Trophoblast cell (in vitro differentiated cells and primary cell): ENCODE data around the gene FAM234B.

Experiments used
- DNase-seq, 2 donors: peaks; one replicate each; pipeline ENCODE4 v3.0.0-alpha.2; 2016
- H2AFZ ChIP-seq: 2 replicates; pipeline ENCODE4 v1.6.1; 2013; ENCODE audit warnings: low read length, moderate library complexity, mild to moderate bottlenecking; ENCODE audit not compliant: insufficient read depth, poor library complexity
- H2AK5ac ChIP-seq: 2 replicates; pipeline ENCODE4 v1.6.1; 2013; ENCODE audit warnings: mild to moderate bottlenecking, low read length
- H2BK120ac ChIP-seq: 2 replicates; pipeline ENCODE4 v1.6.1; 2013; ENCODE audit warnings: low read length, mild to moderate bottlenecking, moderate library complexity; ENCODE audit not compliant: insufficient read depth, poor library complexity
- H2BK12ac ChIP-seq: 2 replicates; pipeline ENCODE4 v1.6.1; 2013; ENCODE audit warnings: mild to moderate bottlenecking, low read length, moderate library complexity
- H2BK5ac ChIP-seq: 2 replicates; pipeline ENCODE4 v1.6.1; 2013; ENCODE audit warnings: low read length, low read depth, moderate library complexity, mild to moderate bottlenecking; ENCODE audit not compliant: poor library complexity
- H3K14ac ChIP-seq: 2 replicates; pipeline ENCODE4 v1.6.1; 2013; ENCODE audit warnings: mild to moderate bottlenecking, low read length
- H3K18ac ChIP-seq: 2 replicates; pipeline ENCODE4 v1.6.1; 2013; ENCODE audit warnings: mild to moderate bottlenecking, low read length
- H3K23ac ChIP-seq: 2 replicates; pipeline ENCODE4 v1.6.1; 2013; ENCODE audit warnings: low read length
- H3K27ac ChIP-seq: 2 replicates; pipeline ENCODE4 v1.5.1; 2013; ENCODE audit warnings: low read depth, mild to moderate bottlenecking, inconsistent platforms, low read length, moderate library complexity
- H3K27me3 ChIP-seq: 2 replicates; pipeline ENCODE4 v1.6.1; 2013; ENCODE audit warnings: inconsistent platforms, mild to moderate bottlenecking, low read length, moderate library complexity; ENCODE audit not compliant: insufficient read depth
- H3K36me3 ChIP-seq, 2 experiments: 1 replicate in 1 of 2; 2 replicates in 1 of 2; pipeline ENCODE4 v1.6.1; 2013; ENCODE audit warnings: low read length in 2 of 2, mild to moderate bottlenecking in 2 of 2, moderate library complexity in 1 of 2; ENCODE audit not compliant: insufficient read depth in 2 of 2, control insufficient read depth in 1 of 2
- H3K4ac ChIP-seq: 2 replicates; pipeline ENCODE4 v1.6.1; 2013; ENCODE audit warnings: low read depth, mild to moderate bottlenecking, low read length, moderate library complexity
- H3K4me1 ChIP-seq, 2 experiments: 1 replicate in 1 of 2; 2 replicates in 1 of 2; pipeline ENCODE4 v1.6.1; 2013; ENCODE audit warnings: low read length in 2 of 2, mild to moderate bottlenecking in 2 of 2, moderate library complexity in 1 of 2; ENCODE audit not compliant: insufficient read depth in 2 of 2, control insufficient read depth in 1 of 2
- H3K4me2 ChIP-seq: 2 replicates; pipeline ENCODE4 v1.6.1; 2013; ENCODE audit warnings: inconsistent platforms, mild to moderate bottlenecking, low read length, moderate library complexity
- H3K4me3 ChIP-seq: 2 replicates; pipeline ENCODE4 v1.5.1; 2013; ENCODE audit warnings: mild to moderate bottlenecking, low read depth, low read length, inconsistent platforms
- H3K79me1 ChIP-seq: one replicate; pipeline ENCODE4 v1.6.1; 2013; ENCODE audit warnings: low read length
- H3K79me2 ChIP-seq: 2 replicates; pipeline ENCODE4 v1.6.1; 2013; ENCODE audit warnings: low read length, mild to moderate bottlenecking; ENCODE audit not compliant: control insufficient read depth, insufficient read depth, poor library complexity
- H3K9ac ChIP-seq: 2 replicates; pipeline ENCODE4 v1.6.1; 2013; ENCODE audit warnings: mild to moderate bottlenecking, low read length
- H3K9me3 ChIP-seq: 2 replicates; pipeline ENCODE4 v1.6.1; 2013; ENCODE audit warnings: low read depth, mild to moderate bottlenecking, control low read depth, inconsistent platforms, low read length; ENCODE audit not compliant: insufficient read depth
- H4K12ac ChIP-seq: 2 replicates; pipeline ENCODE4 v1.6.1; 2013; ENCODE audit warnings: low read depth, mild to moderate bottlenecking, low read length, moderate library complexity
- H4K8ac ChIP-seq: 2 replicates; pipeline ENCODE4 v1.6.1; 2013; ENCODE audit warnings: low read depth, mild to moderate bottlenecking, low read length, moderate library complexity
- H4K91ac ChIP-seq: one replicate; pipeline ENCODE4 v1.6.1; 2013; ENCODE audit warnings: low read depth, mild to moderate bottlenecking, low read length, moderate library complexity
- WGBS: extraction: QIAGEN DNeasy Blood & Tissue Kit; methylation state at CpG from one replicate; pipeline ENCODE4 v1.1.7; 2013; ENCODE audit warnings: missing lambda C conversion rate; ENCODE audit not compliant: insufficient read length, insufficient coverage; ENCODE audit errors: extremely low coverage; 5-methylcytosine and 5-hydroxymethylcytosine counted together

Gene FAM234B

DNA sequence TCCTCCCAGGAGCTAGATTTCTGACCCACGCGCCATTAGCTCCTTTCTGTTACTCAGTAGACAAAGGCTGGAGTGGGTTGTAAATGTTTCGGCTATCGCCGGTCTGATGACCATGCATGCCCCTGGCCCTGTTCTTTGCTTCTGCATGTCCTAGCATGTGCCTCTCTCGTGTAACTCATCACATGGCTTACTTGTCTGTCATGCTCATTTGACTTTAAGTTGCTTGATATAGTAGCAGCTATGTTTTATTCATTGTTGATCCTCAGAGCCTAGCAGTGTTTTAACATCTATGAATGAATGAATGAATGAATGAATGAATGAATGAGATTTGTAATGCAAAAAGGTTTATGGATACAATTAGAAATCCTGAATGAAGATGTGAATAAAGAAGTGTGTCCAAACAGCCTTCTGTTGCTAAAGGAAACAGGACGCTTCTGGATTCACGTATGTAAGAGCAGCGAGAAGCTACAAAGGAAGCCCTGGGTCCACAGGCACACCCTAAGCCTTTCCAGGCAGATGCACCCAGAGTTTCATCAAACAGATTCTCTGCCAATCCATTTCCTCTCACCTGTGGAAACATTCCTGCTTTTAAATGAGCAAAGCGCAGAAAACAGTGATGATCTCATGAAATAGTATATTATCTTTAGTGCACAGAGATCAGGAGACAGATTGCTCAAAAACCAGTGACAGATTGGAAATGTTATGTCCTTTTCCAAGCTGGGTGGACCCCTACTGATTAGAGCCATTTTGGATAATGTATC is 55.8 kb downstream of the FAM234B start:
- DNase-seq, result peak in 1 of 2 donors; percentile 55
- Histone ChIP-seq H3K4me1 (peaks cover 20 to 35% of the 10 kb centered on the region in 2 experiments), H4K91ac (peak overlapping the region; percentile 59), H3K36me3 (no peaks in the 10 kb centered on the region), H3K79me2 (peaks cover 3% of the 10 kb centered on the region), H3K27me3 (no peaks in the 10 kb centered on the region), H3K23ac (no peak overlapping the region), H3K4ac (no peak overlapping the region), H2BK120ac (peak overlapping the region; percentile 84), H4K12ac (no peak overlapping the region), H2AFZ (peak overlapping the region; percentile 17), H2BK5ac (peak overlapping the region; percentile 58), H3K18ac (peak overlapping the region; percentile 33), H2BK12ac (peak overlapping the region; percentile 79), H3K9me3 (peaks cover 4% of the 10 kb centered on the region), H3K79me1 (peaks cover 33% of the 10 kb centered on the region), H3K9ac (no peak overlapping the region), H2AK5ac (peak overlapping the region; percentile 48), H3K14ac (peak overlapping the region; percentile 26), H4K8ac (no peak overlapping the region), H3K4me2 (no peak overlapping the region), H3K27ac (peak overlapping the region; percentile 68), H3K4me3 (no peak overlapping the region)
- no CpG with 5 or more reads among the region's 10 CpGs for WGBS

DNA sequence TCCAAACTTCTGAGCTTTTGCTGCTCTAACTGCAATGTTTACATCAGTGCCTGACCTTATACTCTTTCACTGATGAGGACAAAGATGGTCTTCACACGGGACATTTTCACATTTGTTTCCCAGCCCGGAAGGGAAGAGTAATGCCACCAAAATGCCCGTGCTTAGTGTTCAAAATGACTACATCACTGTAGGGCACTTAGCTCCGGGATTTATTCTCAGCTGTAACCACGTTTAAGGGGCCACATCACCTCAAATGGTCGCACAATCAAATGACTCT is 56.4 kb downstream of the FAM234B start:
- Histone ChIP-seq H3K9me3 (peaks cover 4% of the 10 kb centered on the region), H4K91ac (peak overlapping the region; percentile 80), H3K79me1 (peaks cover 33% of the 10 kb centered on the region), H2BK5ac (peak overlapping the region; percentile 42), H3K23ac (peak overlapping the region; percentile 17), H4K8ac (peak overlapping the region; percentile 25), H2AK5ac (peak overlapping the region; percentile 5), H3K27ac (peak overlapping the region; percentile 68), H2BK12ac (peak overlapping the region; percentile 48), H4K12ac (peak overlapping the region; percentile 27), H3K4me1 (peaks cover 20 to 35% of the 10 kb centered on the region in 2 experiments), H3K14ac (peak overlapping the region; percentile 38), H3K27me3 (no peaks in the 10 kb centered on the region), H3K4me2 (peak overlapping the region; percentile 35), H3K79me2 (peaks cover 3% of the 10 kb centered on the region), H3K18ac (no peak overlapping the region), H2BK120ac (peak overlapping the region; percentile 70), H3K4ac (peak overlapping the region; percentile 29), H3K4me3 (no peak overlapping the region), H2AFZ (no peak overlapping the region), H3K36me3 (no peaks in the 10 kb centered on the region), H3K9ac (no peak overlapping the region)
- no peak for DNase-seq
- no CpG with 5 or more reads among the region's 6 CpGs for WGBS

DNA sequence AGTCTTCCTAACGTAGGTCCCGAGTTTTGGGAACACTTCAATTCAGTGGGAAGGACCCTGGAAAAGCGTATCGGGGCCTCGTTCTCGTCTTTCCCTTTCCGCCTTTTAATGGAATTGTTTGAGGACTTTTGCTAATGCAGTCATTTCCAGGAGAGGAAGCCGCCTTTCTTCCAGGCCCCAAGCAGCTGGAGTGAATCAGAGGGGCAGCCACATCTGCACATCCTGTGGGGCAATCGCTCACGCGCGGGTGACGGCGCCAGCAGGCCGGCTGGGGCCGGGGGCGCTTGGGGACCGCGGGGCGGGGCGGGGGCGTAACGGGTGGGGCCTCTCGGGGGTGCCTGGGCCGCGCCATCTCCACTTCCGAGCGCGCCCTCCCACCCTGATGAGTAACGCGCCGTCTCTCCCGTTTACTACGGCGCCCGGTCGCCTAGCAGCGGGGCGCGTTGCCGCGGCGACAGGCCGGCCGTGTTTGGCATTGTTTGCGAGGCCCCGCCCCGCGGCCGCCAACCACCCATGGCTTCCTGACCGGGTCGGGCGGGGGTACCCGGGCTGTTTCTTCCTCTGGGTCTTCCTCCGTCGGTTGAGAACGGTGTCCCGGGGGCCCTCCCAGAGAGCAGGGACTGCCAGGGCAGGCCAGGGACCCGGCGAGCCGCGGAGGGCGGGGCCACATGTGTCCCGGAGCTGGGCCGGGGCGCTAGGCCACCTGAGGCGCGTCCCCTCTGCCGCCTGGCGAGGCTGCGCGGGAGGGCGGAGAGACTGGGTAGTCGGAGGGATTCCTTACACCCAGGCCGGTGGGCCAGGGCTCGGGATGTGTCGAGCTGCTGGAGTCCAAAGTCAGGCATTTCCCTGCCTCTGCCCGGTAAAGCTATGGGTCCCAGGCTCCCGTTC is 56.9 kb downstream of the FAM234B start:
- DNase-seq, result peak; percentile 96
- no peaks in the 10 kb centered on the region for H3K27me3 ChIP-seq
- peak overlapping the region; percentile 97 for H4K8ac ChIP-seq
- H3K14ac ChIP-seq, result peak overlapping the region; percentile 97
- H3K23ac ChIP-seq, result peak overlapping the region; percentile 17
- peak overlapping the region; percentile 97 for H2BK120ac ChIP-seq
- H2BK12ac ChIP-seq, result peak overlapping the region; percentile 86
- no peaks in the 10 kb centered on the region for H3K36me3 ChIP-seq
- peak overlapping the region; percentile 99 for H4K91ac ChIP-seq
- H3K18ac ChIP-seq, result peak overlapping the region; percentile 95
- peak overlapping the region; percentile 71 for H3K4me2 ChIP-seq
- H3K4me3 ChIP-seq, result peak overlapping the region; percentile 72
- peaks cover 3% of the 10 kb centered on the region for H3K79me2 ChIP-seq
- H3K4ac ChIP-seq, result peak overlapping the region; percentile 65
- H2AK5ac ChIP-seq, result peak overlapping the region; percentile 73
- no CpG with 5 or more reads among the region's 79 CpGs for WGBS
- peak overlapping the region; percentile 82 for H3K9ac ChIP-seq
- H3K79me1 ChIP-seq, result peaks cover 33% of the 10 kb centered on the region
- H3K4me1 ChIP-seq, result peaks cover 20 to 35% of the 10 kb centered on the region in 2 experiments
- H4K12ac ChIP-seq, result peak overlapping the region; percentile 81
- H3K9me3 ChIP-seq, result peaks cover 4% of the 10 kb centered on the region
- H3K27ac ChIP-seq, result peak overlapping the region; percentile 94
- H2BK5ac ChIP-seq, result peak overlapping the region; percentile 97
- H2AFZ ChIP-seq, result peak overlapping the region; percentile 32

DNA sequence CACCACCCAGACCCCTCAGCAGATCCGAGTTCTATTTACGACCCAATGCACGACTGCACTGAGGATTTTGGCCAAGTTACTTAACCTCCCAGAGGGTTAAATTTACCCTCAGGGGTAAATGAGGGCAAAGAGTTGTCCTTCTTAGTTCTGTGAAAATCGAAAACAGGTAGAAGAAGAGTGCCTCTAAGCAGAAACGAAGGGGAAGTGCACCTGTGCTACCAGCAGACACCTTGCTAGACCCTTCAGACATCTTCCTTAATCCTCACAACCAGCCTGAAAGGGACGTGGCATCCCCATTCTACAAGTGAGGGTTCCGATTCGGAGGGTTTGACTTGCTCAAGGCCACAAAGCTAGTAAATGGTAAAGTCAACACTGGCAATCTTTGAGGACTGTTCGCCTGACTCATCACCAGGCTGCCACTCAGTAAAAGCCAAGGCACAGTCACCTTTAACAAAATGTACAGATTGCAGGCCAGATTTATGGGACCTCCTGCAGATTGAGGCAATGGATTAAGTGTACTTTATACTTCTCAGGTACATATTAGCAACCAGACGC is 57.7 kb downstream of the FAM234B start:
- Histone ChIP-seq H4K12ac (peak overlapping the region; percentile 81), H3K79me2 (peaks cover 3% of the 10 kb centered on the region), H3K9ac (peak overlapping the region; percentile 82), H3K4me1 (peaks cover 20 to 35% of the 10 kb centered on the region in 2 experiments), H2AFZ (peak overlapping the region; percentile 32), H2AK5ac (peak overlapping the region; percentile 53), H2BK12ac (peak overlapping the region; percentile 86), H3K36me3 (no peaks in the 10 kb centered on the region), H4K91ac (peak overlapping the region; percentile 99), H2BK120ac (peak overlapping the region; percentile 97), H3K4me2 (peak overlapping the region; percentile 71), H3K9me3 (peaks cover 4% of the 10 kb centered on the region), H3K27ac (peak overlapping the region; percentile 94), H3K14ac (peak overlapping the region; percentile 97), H2BK5ac (peak overlapping the region; percentile 97), H3K4me3 (no peak overlapping the region), H3K79me1 (peaks cover 33% of the 10 kb centered on the region), H4K8ac (peak overlapping the region; percentile 97), H3K23ac (no peak overlapping the region), H3K18ac (no peak overlapping the region), H3K27me3 (no peaks in the 10 kb centered on the region), H3K4ac (peak overlapping the region; percentile 65)
- WGBS, result no CpG with 5 or more reads among the region's 10 CpGs
- peak; percentile 55 to 61 for DNase-seq
